Lung (tissue), 12 donors: Measurements from ENCODE around the gene SMARCD1. TPM values are rescaled to one million over a fixed set of nuclear protein-coding genes. Genes with fewer than 3 reads are reported as not detected.

Source experiments
- ATAC-seq: fragments of 200-7000 bp; cut with Tn5 transposase; one replicate; pipeline ENCODE4 v1.9.1; 2020; ENCODE audit warnings: moderate number of reproducible peaks; ENCODE audit not compliant: insufficient read depth, low FRiP score
- DNase-seq, 3 donors: peaks; one replicate each; pipeline ENCODE4 v3.0.0-alpha.2; 2013 to 2017
- H3K27ac ChIP-seq, 2 donors: one replicate each; pipeline ENCODE4 v1.5.1; 2013; ENCODE audit warnings: mild to moderate bottlenecking in 2 of 2, moderate library complexity in 2 of 2, control low read depth in 1 of 2, inconsistent platforms in 1 of 2, low read depth in 1 of 2, low read length in 1 of 2
- H3K27me3 ChIP-seq, 3 donors: one replicate each; pipeline ENCODE4 v1.5.1; 2013; ENCODE audit warnings: low read length in 2 of 3; ENCODE audit not compliant: control insufficient read depth in 3 of 3, insufficient read depth in 3 of 3
- H3K36me3 ChIP-seq, 4 donors: one replicate each; pipeline ENCODE4 v1.5.1; 2013; ENCODE audit warnings: low read length in 4 of 4, mild to moderate bottlenecking in 1 of 4, moderate library complexity in 1 of 4; ENCODE audit not compliant: control insufficient read depth in 4 of 4, insufficient read depth in 4 of 4
- H3K4me1 ChIP-seq, 5 donors: one replicate each; pipeline ENCODE4 v1.5.1; 2013; ENCODE audit warnings: low read length in 5 of 5, mild to moderate bottlenecking in 2 of 5, moderate library complexity in 1 of 5; ENCODE audit not compliant: control insufficient read depth in 5 of 5, insufficient read depth in 5 of 5
- H3K4me3 ChIP-seq: one replicate; pipeline ENCODE4 v1.5.1; 2013; ENCODE audit warnings: mild to moderate bottlenecking, control low read depth, moderate library complexity
- H3K9ac ChIP-seq, 2 donors: one replicate each; pipeline ENCODE4 v1.5.1; 2013; ENCODE audit warnings: low read length in 2 of 2, control low read depth in 1 of 2; ENCODE audit not compliant: insufficient read depth in 1 of 2
- H3K9me3 ChIP-seq, 4 donors: one replicate each; pipeline ENCODE4 v1.5.1; 2013; ENCODE audit warnings: low read length in 3 of 4, mild to moderate bottlenecking in 1 of 4, moderate library complexity in 1 of 4; ENCODE audit not compliant: control insufficient read depth in 4 of 4, insufficient read depth in 3 of 4
- CTCF ChIP-seq: IDR thresholded peaks from 2 replicates; pipeline ENCODE4 v1.5.1; 2012; ENCODE audit warnings: mild to moderate bottlenecking; ENCODE audit errors: control extremely low read depth, extremely low read depth
- WGBS, 2 donors: extraction: QIAGEN DNeasy Blood & Tissue Kit; methylation state at CpG; one replicate each; pipeline ENCODE4 v1.1.7; 2013; 5-methylcytosine and 5-hydroxymethylcytosine counted together
- polyA plus RNA-seq, 2 donors: library from polyadenylated mRNA; stranded (reverse); fragments of 200-250 nt; gene quantifications; one replicate each; pipeline ENCODE4 v1.2.1, GENCODE V29; 2013
- total RNA-seq, 2 donors: library from RNA; depleted of rRNA in 1 of 2; stranded (reverse); fragments of >200 nt in 1 of 2; gene quantifications; one replicate each; pipeline ENCODE4 v1.2.1, GENCODE V29; 2014 to 2021
- donor health status: control.
- donor health status: control.
- donor health status: Bipolar disorder and iron deficiency.
- donor health status: healthy.
- donor health status: DM: yes; HTN: yes; CAD: no.

Gene SMARCD1
- total and polyA plus RNA-seq, 4 donors: 11.9 to 58.8 (median 41.6) TPM

DNA sequence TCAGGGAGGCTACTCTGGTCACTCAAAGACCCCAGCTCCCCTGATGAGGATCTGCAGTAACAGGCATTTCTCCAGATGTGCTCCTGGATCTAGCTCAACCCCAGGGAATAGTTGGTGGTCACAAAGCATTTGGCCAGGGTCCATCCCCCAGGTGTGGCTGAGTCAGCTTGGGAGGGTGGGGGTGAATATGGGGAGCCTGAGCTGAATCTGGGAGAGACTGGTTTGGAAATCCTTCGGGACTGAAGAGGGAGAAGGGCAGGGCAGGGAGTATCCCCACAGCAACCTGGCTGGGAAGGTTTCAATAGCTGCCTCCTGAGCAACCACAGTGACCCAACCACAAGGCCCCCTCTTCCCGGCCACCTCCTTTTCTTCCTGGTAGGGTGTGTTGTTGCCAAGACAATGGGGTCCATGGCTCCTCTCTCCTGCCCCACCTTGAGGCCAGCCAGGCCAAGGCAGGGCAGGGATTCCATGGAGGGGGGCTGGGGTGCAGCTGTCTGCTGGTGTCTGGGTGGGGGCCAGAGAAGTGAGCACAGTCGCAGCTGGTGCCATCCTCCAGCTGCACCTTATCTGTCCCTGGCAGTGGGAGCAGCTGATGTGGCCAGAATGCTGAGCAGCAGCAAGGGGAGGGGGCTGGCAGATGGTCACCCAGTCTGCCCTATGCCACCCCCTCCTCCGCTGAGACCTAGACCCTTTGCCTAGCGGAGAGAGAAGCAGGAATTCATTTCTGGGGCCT lies 22.2 kb upstream of the SMARCD1 start:
- no peak for TF ChIP-seq CTCF
- H3K9me3 ChIP-seq: no peaks in the 10 kb centered on the region
- no peak overlapping the region for H3K27ac ChIP-seq
- H3K27me3 ChIP-seq: no peaks in the 10 kb centered on the region
- WGBS, 2 donors: 85 to 87% methylated on average over 5 of the region's 5 CpGs
- H3K4me1 ChIP-seq: no peaks in the 10 kb centered on the region
- no peak overlapping the region for H3K4me3 ChIP-seq
- no peak for ATAC-seq
- peaks cover 0 to 6% (median 1%) of the 10 kb centered on the region in 4 donors for H3K36me3 ChIP-seq
- DNase-seq: no peak
- H3K9ac ChIP-seq: no peak overlapping the region

- Histone ChIP-seq H3K27ac (no peak overlapping the region), H3K9me3 (no peaks in the 10 kb centered on the region), H3K36me3 (no peaks in the 10 kb centered on the region), H3K4me1 (peaks cover 0 to 5% (median 4%) of the 10 kb centered on the region in 5 donors), H3K4me3 (no peak overlapping the region), H3K27me3 (no peaks in the 10 kb centered on the region), H3K9ac (no peak overlapping the region)
- DNase-seq: no peak
- WGBS, 2 donors: 88 to 89% methylated on average over 3 of the region's 3 CpGs
- no peak for ATAC-seq
- TF ChIP-seq CTCF: no peak
These were observed 19.3 kb upstream of the SMARCD1 start for GRCh38 chr12:50065726-50066310.

DNA sequence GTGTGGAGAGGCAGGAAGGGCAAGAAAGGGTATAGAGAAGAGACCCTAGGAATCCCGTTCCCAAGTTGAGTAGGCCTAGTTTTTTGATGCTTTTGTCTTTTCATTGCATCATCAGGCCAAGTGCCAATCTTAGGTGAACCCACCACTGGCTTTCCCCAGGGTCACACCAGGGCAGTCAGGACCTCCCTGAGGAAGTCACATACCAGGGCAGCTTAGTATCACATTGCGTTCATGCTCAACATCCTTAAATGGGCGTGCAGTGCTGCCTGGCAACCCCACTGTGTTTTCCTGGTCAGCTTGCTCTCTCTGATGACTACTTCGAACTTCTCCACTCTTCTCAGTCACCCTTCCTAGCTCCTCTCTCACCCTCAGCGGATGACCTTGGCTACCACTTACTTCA lies 18.7 kb upstream of the SMARCD1 start:
- no peaks in the 10 kb centered on the region for H3K36me3 ChIP-seq
- no peak overlapping the region for H3K27ac ChIP-seq
- H3K4me3 ChIP-seq: no peak overlapping the region
- H3K4me1 ChIP-seq: peaks cover 0 to 5% (median 4%) of the 10 kb centered on the region in 5 donors
- no peak for TF ChIP-seq CTCF
- WGBS, 2 donors: 58 to 61% methylated on average over 5 of the region's 5 CpGs
- DNase-seq (no peak), ATAC-seq (no peak)
- no peaks in the 10 kb centered on the region for H3K9me3 ChIP-seq
- no peak overlapping the region for H3K9ac ChIP-seq
- H3K27me3 ChIP-seq: no peaks in the 10 kb centered on the region
